HK-2 (cell line): ENCODE results near the gene ST14.

Experiments used
- DNase-seq: peaks from one replicate; pipeline ENCODE4 v3.0.0-alpha.2; 2018; ENCODE audit not compliant: unreplicated experiment

ST14 gene

GRCh38 chr11:130208241-130209127 is 48.9 kb downstream of the ST14 start:
- DNase-seq: no peak

GRCh38 chr11:130209128-130209932 is 49.7 kb downstream of the ST14 start:
- DNase-seq: no peak

- no peak for DNase-seq
Observed at GRCh38 chr11:130209954-130210854, 50.6 kb downstream of the ST14 start.

GRCh38 chr11:130211144-130211543 is 51.6 kb downstream of the ST14 start:
- DNase-seq: no peak

GRCh38 chr11:130211781-130212401 is 52.3 kb downstream of the ST14 start:
- no peak for DNase-seq

GRCh38 chr11:130212431-130212961 is 52.9 kb downstream of the ST14 start:
- no peak for DNase-seq

GRCh38 chr11:130213143-130213978 is 53.8 kb downstream of the ST14 start:
- DNase-seq: peak; percentile 65

- DNase-seq: no peak
Observed at GRCh38 chr11:130213979-130214281, 54.3 kb downstream of the ST14 start.

- no peak for DNase-seq
Observed at GRCh38 chr11:130214861-130215530, 55.4 kb downstream of the ST14 start.

- DNase-seq: no peak
Observed at GRCh38 chr11:130215531-130216220, 56.1 kb downstream of the ST14 start.

GRCh38 chr11:130216221-130216550 is 56.6 kb downstream of the ST14 start:
- DNase-seq: no peak

GRCh38 chr11:130216591-130217132 is 57.1 kb downstream of the ST14 start:
- DNase-seq: no peak

GRCh38 chr11:130217133-130218031 is 57.8 kb downstream of the ST14 start:
- no peak for DNase-seq

- DNase-seq: no peak
Observed at GRCh38 chr11:130218501-130219070, 59.0 kb downstream of the ST14 start.

- no peak for DNase-seq
Observed at GRCh38 chr11:130219148-130219547, 59.6 kb downstream of the ST14 start.

- no peak for DNase-seq
Observed at GRCh38 chr11:130220311-130221035, 60.9 kb downstream of the ST14 start.
